T-helper 1 cell treated with Interleukin-12 subunit alpha and Interleukin-12 subunit beta and Interleukin-4 antibody, amounts not matched to agents 30 ng/mL and 1 ng/mL, for 36 hours (primary cell): ENCODE results near the gene PLD4. TPM values are rescaled to one million over a fixed set of nuclear protein-coding genes. Genes with fewer than 3 reads are reported as not detected.

ENCODE experiments used
- intact Hi-C: fragments of 100-400 bp; cut with micrococcal nuclease; formaldehyde crosslinking; loops from one replicate; pipeline ENCODE4 v1.15.1; 2024
- total RNA-seq: library from RNA; stranded (reverse); gene quantifications from 2 replicates; pipeline ENCODE4 v1.2.3, GENCODE V29; 2022

PLD4 gene
- total RNA-seq, 1 donor from 2014 or later: 0.10 TPM

- intact Hi-C loops: no loop called here
These were observed 29.4 kb downstream of the PLD4 start for GRCh38 chr14:104953896-104954656.

- intact Hi-C loops: no loop called here
These were observed 30.2 kb downstream of the PLD4 start for GRCh38 chr14:104954746-104955395.

GRCh38 chr14:104955396-104955770 lies 30.7 kb downstream of the PLD4 start:
- intact Hi-C loops: no loop called here

GRCh38 chr14:104956290-104956890 lies 31.7 kb downstream of the PLD4 start:
- intact Hi-C loops: no loop called here

- intact Hi-C loops: no loop called here
These were observed 32.8 kb downstream of the PLD4 start for GRCh38 chr14:104957146-104958113.

- intact Hi-C loops: no loop called here
These were observed 39.9 kb downstream of the PLD4 start for GRCh38 chr14:104964546-104964945.

GRCh38 chr14:104965561-104966231 lies 41.0 kb downstream of the PLD4 start:
- intact Hi-C loops: no loop called here

GRCh38 chr14:104966261-104966865 lies 41.7 kb downstream of the PLD4 start:
- intact Hi-C loops: no loop called here

GRCh38 chr14:104966981-104967385 lies 42.3 kb downstream of the PLD4 start:
- intact Hi-C loops: no loop called here

- intact Hi-C loops: no loop called here
These were observed 42.9 kb downstream of the PLD4 start for GRCh38 chr14:104967386-104968152.

- intact Hi-C loops: no loop called here
These were observed 43.5 kb downstream of the PLD4 start for GRCh38 chr14:104968153-104968527.

- intact Hi-C loops: no loop called here
These were observed 44.1 kb downstream of the PLD4 start for GRCh38 chr14:104968541-104969401.

- intact Hi-C loops: no loop called here
These were observed 45.1 kb downstream of the PLD4 start for GRCh38 chr14:104969741-104970230.

GRCh38 chr14:104970231-104971068 lies 45.8 kb downstream of the PLD4 start:
- intact Hi-C loops: no loop called here

- intact Hi-C loops: no loop called here
These were observed 47.0 kb downstream of the PLD4 start for GRCh38 chr14:104971447-104972240.

GRCh38 chr14:104972301-104973134 lies 47.8 kb downstream of the PLD4 start:
- intact Hi-C loops: no loop called here
